NCI-H128 (cell line): ENCODE measurements around the gene ACY1.

ENCODE experiments used
- DNase-seq: peaks from one replicate; lab custom pipeline; 2025; ENCODE audit not compliant: unreplicated experiment; lab: John Stamatoyannopoulos, UW

The ACY1 gene

DNA sequence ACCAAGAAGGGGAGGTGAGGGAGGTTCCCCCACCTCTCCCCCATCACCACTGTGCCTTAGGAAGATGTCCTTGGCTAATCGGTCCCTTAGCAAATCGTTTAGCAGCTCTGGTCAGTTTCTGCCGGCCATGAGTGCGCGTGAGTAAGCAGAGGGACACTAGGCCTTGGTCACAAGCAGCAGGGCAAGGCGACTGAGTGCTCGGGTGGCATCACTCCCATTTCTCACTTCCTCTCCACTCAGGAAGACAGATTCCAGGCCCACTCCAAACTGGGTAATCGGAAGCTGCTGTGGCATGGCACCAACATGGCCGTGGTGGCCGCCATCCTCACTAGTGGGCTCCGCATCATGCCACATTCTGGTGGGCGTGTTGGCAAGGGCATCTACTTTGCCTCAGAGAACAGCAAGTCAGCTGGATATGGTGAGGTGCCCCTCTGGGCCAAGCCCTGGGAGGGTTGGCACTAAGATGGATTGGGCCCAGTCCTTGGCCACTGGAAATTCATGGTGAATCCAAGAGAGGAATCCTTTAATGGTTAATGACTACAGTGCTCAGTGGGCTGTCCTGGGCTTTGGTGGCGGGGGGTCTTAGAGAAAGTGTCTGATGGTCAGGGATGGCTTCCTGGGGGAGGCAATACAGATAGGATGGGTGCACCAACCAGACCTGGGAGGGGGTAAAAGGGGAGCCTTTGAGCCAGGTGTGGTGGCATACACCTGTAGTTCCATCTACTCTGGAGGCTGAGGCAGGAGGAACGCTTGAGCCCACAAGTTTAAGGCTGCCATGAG lies 37.2 kb upstream of the ACY1 start:
- no peak for DNase-seq

DNA sequence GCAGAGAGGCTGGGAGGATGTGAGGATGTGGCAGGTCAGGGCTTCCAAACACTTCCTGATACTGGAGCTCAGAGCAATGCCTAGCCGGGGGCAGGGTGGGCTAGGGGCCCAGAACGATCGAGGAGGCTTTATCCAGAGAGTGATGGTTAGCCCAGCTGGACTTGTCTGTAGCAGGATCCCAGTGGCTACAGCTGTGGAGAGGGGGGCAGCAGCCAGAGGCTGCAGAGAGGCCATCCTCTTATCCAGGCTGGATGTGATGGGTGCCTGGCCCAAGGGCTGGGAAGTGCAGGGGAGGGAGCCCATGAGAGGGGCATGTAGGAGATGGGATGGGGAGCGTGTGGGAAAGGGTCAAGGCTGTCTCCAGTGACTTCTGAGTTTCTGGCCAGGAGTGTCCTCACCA lies 36.5 kb upstream of the ACY1 start:
- no peak for DNase-seq

DNA sequence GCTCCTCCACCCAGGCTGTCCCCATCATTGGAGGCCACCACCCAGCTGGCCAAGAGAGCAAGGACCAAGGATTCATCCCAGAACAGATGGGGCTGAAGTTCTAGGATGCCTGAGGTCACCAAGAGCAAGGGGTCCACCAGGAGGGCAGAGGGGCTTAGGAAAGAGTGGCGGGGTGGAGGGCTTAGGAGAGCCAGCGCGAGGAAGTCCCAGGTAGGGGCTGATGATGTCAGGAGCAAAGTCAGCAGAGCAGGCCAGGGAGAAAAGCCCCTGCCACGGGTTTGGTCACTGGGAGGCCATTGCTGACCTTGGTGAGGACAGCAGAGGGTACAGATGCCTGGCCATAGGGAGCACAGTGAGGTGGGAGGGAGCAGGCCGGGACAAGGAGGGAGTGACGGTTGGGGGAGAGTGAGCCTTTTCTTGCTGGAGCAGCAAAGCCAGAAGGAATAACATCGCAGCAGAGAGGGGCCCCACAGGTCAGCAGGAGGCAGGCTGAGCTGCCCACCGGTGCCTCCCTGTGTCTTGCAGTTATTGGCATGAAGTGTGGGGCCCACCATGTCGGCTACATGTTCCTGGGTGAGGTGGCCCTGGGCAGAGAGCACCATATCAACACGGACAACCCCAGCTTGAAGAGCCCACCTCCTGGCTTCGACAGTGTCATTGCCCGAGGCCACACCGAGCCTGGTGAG lies 36.0 kb upstream of the ACY1 start:
- DNase-seq = no peak

DNA sequence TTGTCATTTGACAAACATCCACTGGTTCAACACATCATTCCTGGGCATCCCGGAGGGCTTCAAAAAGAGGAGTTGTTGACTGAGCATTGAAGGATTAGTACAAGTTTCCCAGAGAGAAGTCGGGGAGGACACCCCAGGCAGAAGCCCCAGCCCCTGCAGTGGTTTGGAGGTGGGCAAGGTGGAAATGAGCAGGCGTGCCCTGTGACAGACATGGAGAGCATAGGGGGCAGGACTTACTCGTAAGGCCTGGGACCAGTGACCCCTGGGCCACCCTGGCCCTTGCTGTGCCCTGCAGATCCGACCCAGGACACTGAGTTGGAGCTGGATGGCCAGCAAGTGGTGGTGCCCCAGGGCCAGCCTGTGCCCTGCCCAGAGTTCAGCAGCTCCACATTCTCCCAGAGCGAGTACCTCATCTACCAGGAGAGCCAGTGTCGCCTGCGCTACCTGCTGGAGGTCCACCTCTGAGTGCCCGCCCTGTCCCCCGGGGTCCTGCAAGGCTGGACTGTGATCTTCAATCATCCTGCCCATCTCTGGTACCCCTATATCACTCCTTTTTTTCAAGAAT lies 35.2 kb upstream of the ACY1 start:
- no peak for DNase-seq

DNA sequence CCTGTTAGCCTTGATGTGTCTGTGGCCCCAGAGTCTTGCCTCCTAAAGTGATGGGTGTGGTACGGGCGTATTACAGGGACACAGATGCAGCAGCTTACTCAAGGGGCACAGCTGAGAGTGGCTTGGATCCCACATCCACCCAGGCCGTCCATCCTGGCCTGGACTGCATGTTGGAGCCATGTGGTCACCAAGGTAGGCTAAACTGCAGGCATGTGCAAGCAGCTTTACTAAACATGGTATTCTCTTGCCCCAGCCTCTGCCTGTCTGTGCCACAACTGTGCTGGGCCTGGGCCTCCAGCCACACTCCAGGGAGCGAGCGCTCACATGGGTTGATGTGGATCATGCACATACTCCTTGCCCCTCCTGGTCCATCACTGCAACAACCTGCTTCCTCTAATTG lies 34.2 kb upstream of the ACY1 start:
- DNase-seq = no peak

DNA sequence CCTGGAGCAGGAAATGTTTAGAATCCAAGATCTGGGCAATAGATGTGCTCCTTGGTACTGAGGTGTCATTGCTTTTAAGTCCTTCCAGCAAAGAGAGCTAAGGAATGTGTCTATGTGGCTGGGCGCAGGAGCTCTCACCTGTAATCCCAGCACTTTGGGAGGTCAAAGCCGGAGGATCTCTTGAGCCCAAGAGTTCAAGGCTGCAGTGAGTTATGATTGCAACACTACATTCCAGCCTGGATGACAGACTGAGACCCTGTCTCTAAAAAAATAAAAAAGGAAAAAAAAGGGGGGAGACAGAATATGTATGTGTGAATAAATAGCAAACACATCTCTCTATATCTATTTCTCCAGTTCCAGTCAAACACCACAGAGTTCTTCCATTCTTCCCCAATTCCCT lies 32.4 kb upstream of the ACY1 start:
- no peak for DNase-seq

DNA sequence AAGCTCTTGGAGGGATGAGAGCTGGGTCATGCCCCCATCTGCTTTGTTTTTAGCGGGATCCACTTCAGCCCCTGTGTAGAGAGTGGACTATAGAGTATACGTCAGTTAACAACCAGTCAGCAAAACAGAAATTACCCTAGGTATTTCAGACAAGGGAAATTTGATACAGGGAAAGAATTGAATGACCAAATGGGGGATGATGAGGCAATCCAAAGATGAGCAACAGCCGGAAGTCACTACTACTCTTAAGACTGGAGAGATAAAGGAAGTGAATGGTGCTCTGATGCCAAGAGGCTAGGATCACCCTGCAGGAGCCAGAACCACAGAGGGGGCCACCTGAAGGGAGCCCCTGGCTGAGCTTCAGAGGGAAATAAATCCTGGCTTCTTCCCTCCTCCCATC lies 29.9 kb upstream of the ACY1 start:
- no peak for DNase-seq

DNA sequence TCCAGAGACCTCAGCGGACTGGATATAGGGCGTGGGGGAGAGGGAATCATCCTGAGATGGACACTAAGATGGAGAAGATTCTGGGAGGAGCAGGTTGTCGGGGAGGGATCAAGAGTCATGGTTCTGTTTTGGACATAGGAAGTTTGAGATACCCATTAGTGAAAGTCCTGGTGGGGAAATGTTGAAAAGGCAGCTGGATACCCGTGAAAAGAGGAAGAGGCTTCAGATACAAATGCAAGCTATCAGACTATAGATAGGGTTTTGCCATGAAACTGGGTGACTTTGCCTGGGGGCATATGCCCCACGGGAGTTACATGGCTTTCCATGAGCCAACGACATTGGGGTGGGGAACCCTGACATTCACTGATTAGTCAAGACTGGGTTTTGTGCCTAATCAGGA lies 29.2 kb upstream of the ACY1 start:
- no peak for DNase-seq

DNA sequence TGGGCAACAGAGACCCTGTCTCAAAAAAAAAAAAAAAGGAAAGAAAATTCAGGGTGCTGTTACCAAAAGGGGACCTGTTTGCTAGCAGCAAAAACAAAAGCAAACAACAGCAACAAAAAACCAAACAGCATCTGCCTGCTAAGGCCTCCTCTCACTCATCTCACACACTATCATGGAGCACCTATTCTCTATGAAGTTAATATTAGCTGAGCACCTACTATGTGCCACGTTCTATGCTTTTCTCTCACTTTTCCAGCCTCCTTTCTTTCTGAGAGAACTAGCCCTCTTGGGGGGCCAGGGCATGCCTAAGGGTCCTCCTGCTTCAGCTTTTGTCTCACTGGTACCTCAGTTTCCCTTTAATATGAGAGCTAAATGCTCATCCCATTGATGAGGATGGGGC lies 28.6 kb upstream of the ACY1 start:
- no peak for DNase-seq

DNA sequence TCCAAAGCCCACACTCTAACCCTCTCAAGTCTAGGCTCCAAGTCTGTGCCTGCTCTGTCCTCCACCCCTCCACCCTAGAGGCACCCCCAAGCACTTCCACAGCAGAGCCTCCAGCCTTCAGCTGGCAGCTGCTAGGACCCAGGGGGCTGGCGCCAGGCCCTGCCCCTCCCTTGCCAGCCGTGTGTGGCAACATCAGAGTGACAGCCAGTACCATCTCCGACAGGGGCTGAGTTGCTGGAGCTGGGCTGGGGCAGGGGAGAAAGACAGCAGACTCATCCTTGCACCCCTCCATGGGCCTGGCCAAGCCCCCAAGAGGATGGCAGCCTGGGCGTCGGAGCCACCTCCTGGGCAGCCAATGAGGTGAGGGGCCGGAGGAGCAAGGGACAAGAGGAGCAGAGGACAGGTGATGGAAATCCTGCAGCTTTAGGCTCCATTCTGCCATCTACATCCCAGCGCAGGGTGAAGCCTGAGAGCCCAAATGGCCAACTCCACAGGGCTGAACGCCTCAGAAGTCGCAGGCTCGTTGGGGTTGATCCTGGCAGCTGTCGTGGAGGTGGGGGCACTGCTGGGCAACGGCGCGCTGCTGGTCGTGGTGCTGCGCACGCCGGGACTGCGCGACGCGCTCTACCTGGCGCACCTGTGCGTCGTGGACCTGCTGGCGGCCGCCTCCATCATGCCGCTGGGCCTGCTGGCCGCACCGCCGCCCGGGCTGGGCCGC lies 28.0 kb upstream of the ACY1 start, which contains the start of gene GPR62:
TSS of gene GPR62 (plus strand) at position 207 of the 718 bp plus-strand sequence. CDS start at position 479, 272 bp downstream.
- DNase-seq = no peak

DNA sequence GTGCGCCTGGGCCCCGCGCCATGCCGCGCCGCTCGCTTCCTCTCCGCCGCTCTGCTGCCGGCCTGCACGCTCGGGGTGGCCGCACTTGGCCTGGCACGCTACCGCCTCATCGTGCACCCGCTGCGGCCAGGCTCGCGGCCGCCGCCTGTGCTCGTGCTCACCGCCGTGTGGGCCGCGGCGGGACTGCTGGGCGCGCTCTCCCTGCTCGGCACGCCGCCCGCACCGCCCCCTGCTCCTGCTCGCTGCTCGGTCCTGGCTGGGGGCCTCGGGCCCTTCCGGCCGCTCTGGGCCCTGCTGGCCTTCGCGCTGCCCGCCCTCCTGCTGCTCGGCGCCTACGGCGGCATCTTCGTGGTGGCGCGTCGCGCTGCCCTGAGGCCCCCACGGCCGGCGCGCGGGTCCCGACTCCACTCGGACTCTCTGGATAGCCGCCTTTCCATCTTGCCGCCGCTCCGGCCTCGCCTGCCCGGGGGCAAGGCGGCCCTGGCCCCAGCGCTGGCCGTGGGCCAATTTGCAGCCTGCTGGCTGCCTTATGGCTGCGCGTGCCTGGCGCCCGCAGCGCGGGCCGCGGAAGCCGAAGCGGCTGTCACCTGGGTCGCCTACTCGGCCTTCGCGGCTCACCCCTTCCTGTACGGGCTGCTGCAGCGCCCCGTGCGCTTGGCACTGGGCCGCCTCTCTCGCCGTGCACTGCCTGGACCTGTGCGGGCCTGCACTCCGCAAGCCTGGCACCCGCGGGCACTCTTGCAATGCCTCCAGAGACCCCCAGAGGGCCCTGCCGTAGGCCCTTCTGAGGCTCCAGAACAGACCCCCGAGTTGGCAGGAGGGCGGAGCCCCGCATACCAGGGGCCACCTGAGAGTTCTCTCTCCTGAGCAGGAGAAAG lies 27.2 kb upstream of the ACY1 start:
- no peak for DNase-seq

DNA sequence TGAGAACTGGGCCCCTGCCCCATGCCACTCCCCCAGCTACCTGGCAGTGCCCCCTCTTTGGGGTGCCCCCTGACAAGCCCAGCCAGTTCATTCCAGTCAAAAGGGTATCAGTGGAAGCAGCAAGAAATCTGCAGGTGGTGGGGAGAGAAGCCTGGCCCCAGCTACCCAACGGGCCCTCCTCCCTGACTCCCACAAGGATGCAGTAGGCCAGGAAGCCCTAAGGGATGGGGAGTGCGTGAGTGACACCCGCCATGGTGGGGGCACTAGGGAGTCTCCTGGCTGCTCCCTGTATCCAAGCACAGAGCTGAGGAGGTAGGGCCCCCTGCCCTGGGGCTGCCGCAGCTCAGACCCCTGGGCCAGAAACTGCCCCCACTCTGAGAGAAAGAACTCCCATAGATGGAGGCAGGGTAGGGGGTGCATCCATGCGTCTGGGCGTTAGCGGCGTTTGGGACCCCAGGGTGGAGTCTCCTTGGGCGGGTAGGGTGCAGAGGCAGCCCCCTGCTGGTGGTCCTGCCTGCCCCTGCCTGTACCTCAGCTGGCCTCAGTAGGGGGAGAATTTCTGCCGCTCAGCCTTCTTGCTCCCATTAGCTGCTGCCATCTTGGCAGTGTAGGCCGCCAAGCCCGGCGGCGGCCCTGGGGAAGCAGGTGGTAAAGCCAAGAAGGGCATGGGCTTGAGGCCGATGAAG lies 25.7 kb upstream of the ACY1 start:
- no peak for DNase-seq

DNA sequence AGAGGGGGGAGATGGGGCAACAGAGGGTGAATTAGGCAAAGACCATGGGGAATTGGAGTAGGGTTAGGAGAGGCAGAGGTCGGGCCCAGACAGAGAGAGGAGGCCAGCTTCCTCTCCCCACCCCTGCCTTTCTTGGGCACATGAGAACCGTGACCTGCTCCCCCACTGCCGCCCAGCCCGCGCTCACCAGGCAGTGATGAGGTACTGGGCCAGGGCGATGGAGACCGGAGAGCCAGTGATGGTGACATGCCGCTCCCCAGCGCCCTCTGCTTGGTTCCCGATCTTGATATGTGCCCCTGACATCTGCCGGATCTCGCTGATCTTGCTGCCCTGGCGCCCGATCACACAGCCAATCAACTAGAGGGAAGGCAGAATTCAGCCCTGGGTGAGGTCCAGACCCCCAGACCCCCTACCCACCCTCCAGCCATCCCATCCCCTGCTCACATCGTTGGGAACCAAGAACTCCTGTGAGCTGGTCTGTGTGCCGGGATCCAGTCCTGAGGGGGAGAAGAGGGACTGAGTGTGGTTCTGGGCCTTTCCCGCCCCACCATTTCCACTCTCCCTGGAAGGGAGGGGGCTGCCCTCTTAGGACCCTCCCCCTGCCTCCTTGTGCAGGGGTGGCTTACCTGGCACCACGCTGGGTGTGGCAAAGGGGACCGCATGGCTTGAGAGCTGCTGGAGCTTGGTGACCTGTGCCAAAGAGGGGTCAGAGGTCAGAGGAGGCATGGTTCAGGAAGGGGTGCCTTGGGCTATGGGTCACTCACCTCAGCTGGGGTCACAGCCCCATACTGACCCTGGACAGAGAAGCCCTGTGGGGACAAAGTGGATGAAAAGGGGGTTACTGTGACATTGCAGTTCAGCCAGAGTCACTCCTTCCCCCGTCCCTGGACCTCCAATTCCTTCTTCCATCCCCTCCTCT lies 24.5 kb upstream of the ACY1 start:
- no peak for DNase-seq

DNA sequence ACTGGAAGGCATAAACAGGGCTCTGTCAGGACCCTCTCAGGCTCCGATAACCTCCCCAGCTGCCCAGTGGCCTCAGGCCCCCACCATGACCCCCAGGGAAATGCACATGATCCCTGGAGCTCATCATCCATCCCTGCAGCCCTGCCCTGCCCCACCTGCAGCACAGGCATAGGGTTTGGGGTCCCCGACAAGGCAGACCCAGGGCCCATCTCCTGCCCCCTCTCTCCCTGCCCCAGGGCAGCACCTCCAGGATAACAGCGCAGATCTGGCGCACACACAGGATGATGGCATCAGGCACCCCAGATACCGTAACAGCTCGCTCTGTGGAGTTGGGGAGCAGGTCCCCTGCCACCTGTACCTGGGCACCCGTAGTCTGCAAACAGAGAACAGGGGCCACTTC lies 23.7 kb upstream of the ACY1 start:
- DNase-seq = no peak

DNA sequence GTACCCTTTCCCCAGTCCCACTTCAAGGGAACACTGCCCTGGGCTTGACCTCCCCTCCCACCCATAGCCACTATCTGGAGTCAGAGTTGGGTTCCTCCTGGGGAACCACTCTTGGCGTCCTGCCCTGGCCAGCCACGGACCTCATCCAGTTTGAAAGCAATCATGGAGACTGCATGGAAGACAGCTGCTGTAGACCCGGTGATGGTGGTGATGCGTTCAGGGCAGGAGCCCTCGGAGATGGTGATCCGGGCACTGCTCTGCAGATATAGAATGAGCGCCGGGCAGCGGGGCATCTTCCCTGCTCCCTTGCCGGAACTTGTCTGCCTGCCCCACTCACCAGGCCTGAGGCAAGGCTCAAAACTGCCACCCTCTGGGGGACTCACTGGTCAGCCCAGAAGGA lies 22.9 kb upstream of the ACY1 start:
- DNase-seq = no peak

DNA sequence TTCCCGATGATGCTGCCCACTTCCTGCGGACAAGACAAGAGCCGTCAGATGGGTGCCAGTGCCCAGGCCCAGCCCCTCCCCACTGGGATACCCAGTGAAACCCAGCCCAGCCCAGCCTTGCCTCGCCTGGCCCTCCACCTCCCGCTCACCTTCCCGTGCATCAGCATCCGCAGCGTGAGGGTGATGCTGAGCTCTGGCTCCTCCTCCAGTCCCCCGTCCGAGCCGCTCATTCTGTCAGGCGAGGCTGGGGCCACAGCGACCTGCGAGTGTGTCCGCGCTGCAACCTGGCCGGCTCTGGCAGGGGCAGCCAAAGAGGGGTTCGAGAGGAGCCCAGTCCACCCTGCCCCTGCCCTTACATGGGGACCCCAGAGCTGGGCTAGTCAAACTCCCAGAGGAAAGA lies 22.3 kb upstream of the ACY1 start:
- no peak for DNase-seq

DNA sequence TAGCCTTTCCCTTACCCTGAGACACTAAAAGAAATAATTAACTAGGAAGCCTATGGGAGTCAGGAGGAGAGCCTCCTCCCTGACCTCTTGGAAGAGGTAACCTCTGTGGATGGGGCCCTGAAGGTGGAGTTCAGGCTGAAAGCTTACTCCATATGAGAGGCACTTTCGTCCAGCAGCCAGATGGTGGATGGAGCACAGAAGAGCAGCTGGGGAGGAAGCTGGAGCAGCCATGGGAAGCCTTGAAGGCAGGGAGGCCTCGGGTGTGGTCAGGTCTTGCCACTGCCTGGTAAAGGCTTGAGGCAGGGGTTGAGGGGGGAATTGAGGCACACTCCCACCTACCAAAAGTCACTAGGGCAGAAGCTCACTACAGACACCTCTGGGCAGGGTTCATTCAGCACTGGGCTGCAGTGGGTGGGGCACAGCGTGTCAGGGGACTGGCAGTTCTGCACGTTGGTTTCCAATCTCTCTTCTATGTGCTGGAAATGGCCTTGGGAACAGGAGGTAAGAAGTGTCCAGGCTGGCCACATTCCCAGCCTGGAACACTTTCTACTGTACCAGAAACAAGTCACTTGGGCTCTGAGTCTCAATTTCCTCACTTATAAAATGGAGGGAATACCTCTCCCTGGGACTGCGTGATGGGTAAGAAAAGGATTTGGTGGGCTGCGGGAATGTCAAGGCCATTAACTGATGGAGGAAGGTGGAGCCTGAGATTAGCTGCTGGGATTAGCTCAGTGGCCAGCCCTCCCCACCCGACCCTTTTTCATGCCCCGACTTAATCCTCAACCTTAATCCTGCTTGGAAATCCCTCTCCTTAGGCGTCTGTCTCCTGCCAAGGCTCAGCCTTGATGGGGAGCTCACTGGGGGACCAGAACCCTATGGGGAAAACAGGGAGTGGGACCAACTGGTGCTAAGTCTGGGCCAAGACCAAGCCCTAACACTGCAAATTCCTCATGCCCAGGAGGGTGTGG lies 21.4 kb upstream of the ACY1 start:
- DNase-seq = no peak
